HG02840 (cell line): Measurements from ENCODE around the gene MAN1B1.

Source experiments
- ATAC-seq: cut with Tn5 transposase; IDR thresholded peaks from one replicate; pipeline ENCODE4 v1.9.1; 2021; ENCODE audit warnings: mild to moderate bottlenecking, moderate library complexity, moderate number of reproducible peaks; ENCODE audit not compliant: unreplicated experiment, low FRiP score

The MAN1B1 gene

GRCh38 chr9:137082925-137083290 lies 3.9 kb upstream of the MAN1B1 start:
- no peak for ATAC-seq

GRCh38 chr9:137083394-137084004 lies 3.3 kb upstream of the MAN1B1 start:
- ATAC-seq, result no peak

DNA sequence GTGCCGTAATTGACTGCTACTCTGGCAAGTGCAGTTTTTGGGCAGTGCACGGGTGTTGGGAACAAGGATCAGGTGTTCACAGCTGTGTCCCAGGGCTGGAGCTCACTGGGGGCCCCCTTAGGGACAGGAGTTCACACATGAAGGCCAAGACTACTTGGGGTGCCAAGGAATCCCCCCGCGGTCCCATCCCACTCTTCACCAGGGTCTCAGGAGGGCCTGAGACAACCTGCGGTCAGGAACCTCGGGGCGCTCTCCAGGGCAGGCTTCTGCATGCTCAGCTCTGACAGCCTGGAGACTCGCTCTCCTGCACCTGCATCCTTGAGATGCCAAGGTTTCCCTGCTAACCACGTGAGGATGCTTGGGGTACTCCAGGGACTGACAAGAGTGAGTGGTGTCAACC lies 2.3 kb upstream of the MAN1B1 start:
- no peak for ATAC-seq

GRCh38 chr9:137085920-137086530 lies 760 bp upstream of the MAN1B1 start:
- peak; percentile 19 for ATAC-seq

DNA sequence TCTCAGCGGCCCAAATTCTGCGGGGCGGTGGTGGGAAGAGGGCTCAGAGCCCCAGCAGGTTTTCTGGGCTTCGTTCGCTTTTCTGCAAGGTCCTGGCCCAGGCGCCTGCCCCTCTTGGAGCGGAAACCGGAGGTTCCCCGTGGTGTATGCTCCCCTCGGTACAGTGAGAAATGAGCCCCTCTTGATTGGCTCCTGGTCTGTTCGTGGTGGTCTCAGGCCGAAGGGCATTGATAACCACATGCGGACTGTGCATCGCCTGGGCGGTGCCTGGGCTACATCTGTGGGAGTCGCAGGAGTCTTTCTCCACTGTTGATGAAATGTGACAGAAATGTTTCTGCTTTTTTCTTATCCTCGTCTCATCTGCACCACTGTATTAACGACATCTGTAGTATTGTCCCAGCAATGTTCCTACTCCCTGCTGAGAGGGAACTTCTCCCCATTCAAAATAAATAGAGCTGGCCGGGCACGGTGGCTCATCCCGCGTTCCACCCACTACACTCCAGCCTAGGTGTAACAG lies 682 bp downstream of the MAN1B1 start:
- peak; percentile 3 for ATAC-seq

DNA sequence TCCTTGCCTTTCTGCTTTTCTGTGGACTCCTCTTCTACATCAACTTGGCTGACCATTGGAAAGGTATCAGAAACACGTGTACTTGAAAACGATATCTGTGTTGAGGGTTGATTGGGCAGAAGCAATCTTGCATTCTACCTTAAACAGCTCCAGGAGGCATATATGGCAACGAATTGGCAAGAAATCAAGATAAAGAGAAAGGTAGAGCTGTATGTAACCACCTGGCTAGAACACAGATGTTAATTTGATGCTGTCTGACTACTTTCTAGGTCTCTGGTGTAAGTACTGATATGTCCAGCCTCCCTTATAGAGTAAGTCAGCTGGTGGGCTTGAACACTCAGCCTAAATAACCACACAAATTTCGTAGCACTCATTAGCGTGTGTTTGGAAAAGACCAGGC lies 1.3 kb downstream of the MAN1B1 start:
- ATAC-seq, result no peak

GRCh38 chr9:137089232-137089947 lies 2.6 kb downstream of the MAN1B1 start:
- no peak for ATAC-seq

- no peak for ATAC-seq
Measured at GRCh38 chr9:137095664-137096517, 9.1 kb downstream of the MAN1B1 start.

- ATAC-seq, result no peak
Measured at GRCh38 chr9:137096785-137097546, 10.2 kb downstream of the MAN1B1 start.

DNA sequence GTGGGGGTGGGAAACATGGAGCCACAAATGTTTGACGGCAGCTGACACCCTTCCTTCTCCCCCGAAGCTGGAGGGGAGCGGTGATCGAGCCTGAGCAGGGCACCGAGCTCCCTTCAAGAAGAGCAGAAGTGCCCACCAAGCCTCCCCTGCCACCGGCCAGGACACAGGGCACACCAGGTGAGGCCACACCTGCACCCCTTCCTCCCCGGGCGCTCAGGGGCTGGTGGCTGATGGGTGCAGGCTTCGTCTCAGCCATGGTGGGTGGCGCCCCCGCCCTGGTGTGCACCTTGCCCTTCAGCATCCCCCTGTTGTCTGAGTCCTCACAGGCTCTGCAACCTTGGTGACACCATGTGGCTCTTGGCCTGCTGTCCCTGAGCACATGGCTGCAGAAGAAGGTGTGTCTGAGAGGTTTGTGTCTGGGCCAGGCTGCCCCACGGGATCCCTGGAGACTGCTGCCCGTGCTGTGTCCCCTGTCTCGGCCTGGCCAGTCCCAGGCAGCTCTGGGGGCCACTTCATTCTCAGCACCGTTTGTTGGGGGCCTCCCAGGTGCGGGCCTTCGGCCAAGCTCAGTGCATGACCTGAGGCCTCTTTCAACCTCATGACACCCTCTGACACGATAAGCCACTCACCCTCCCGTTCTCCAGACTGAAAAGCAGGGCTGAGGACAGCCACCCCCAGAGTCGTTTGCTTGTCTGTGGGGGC lies 11.1 kb downstream of the MAN1B1 start:
- no peak for ATAC-seq

GRCh38 chr9:137099231-137099630 lies 12.4 kb downstream of the MAN1B1 start:
- no peak for ATAC-seq

GRCh38 chr9:137103206-137103999 lies 16.6 kb downstream of the MAN1B1 start:
- ATAC-seq, result no peak

DNA sequence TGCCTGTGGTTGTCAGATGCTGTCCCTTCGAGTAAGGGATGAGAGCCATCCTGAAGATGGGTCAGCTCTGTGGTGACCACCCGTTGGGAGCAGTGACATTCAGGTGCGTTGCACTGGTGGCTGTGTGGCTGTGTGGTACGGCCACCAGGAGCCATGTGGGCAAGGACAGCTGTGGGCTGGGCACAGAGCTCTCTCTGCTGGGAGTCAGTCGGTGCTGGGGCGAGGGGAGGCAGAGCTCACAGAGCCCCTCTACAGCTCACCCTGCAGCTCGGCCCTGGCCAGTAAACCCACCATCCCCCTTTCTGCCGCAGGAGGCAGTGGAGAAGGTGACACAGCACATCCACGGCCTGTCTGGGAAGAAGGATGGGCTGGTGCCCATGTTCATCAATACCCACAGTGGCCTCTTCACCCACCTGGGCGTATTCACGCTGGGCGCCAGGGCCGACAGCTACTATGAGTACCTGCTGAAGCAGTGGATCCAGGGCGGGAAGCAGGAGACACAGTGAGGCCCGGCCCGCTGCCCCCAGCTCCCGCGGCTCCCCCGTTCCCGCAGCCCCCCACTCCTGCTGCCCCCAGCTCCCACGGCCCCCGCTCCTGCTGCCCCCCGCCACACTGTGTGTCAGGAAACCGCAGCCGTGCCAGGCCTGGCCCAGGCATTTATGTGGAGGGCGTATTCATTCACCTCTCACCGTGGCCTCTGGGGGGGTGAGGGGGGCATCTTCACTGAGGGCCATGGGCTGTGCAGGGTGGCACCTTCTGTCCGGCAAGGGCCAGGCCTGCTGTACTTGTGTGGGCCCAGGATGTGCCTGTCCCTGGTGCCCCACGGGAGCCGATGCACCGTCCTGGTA lies 19.3 kb downstream of the MAN1B1 start:
- ATAC-seq, result no peak

DNA sequence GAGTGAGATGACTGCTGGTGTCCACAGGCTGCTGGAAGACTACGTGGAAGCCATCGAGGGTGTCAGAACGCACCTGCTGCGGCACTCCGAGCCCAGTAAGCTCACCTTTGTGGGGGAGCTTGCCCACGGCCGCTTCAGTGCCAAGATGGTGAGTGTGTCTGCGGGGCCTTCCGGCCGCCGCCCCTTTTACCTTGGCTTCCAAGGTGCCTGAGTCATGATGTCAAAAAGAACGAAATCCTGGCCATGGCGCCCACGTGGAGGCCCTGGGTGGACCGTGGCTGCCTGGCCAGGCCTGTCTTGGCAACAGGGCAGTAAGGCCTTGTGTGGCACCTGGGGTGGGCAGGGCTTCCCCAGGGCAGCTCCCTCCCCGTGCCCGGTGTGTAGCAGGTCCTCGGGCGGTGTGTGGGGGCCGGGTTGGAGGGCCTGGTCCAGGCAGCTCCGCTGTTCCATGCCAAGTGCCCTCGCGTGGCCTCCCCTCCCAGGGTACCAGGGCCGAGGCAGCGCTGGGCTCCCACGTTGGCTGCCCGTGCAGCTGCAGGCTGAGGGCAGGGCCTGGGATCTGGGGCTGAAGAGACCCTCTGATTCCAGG lies 20.0 kb downstream of the MAN1B1 start:
- no peak for ATAC-seq

- no peak for ATAC-seq
Measured at GRCh38 chr9:137107312-137107921, 20.6 kb downstream of the MAN1B1 start.

GRCh38 chr9:137107982-137108381 lies 21.2 kb downstream of the MAN1B1 start:
- no peak for ATAC-seq
